B cell (primary cell): Measurements from ENCODE around the gene IL19.

Experiments used
- EZH2 ChIP-seq: IDR thresholded peaks from 2 replicates; pipeline ENCODE4 v1.6.1; 2012; ENCODE audit warnings: borderline replicate concordance, low read depth, mild to moderate bottlenecking, moderate library complexity, low read length; ENCODE audit not compliant: insufficient read depth, poor library complexity, severe bottlenecking
- TF ChIP-seq, protein P1 (sequence below): fragments of 200-600 bp; IDR thresholded peaks from one replicate; pipeline ENCODE4 v1.8.0; 2022; ENCODE audit warnings: antibody characterized with exemption, mild to moderate bottlenecking

DNA sequence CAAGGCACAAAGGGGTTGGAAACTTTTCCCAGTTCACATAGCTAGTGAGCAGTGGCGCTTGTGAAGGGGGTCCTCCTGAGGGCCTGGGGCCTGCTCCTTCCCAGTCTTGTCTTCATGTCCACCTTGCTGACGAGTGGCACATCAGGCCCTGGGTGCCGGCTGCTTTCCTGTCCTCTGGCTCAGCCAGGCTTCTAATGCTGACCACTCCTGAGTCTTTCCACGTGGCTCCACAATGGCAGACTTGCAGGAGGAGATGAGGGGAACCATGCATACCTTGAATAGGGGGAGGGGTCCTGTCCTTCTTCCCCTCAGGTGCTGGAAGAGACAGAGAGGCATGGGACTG is 47.1 kb upstream of the IL19 start:
- no peak for TF ChIP-seq EZH2
- TF ChIP-seq, protein P1, sequence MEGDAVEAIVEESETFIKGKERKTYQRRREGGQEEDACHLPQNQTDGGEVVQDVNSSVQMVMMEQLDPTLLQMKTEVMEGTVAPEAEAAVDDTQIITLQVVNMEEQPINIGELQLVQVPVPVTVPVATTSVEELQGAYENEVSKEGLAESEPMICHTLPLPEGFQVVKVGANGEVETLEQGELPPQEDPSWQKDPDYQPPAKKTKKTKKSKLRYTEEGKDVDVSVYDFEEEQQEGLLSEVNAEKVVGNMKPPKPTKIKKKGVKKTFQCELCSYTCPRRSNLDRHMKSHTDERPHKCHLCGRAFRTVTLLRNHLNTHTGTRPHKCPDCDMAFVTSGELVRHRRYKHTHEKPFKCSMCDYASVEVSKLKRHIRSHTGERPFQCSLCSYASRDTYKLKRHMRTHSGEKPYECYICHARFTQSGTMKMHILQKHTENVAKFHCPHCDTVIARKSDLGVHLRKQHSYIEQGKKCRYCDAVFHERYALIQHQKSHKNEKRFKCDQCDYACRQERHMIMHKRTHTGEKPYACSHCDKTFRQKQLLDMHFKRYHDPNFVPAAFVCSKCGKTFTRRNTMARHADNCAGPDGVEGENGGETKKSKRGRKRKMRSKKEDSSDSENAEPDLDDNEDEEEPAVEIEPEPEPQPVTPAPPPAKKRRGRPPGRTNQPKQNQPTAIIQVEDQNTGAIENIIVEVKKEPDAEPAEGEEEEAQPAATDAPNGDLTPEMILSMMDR, result no peak
